HUES6 (cell line): ENCODE data around the gene RPH3AL.
"Not testable (repeated sequence)": the region's sequence is repeated elsewhere in the genome, so short reads cannot be mapped to it uniquely, and the experiment has no call there.

Source experiments
- H3K27ac ChIP-seq: 2 replicates; pipeline ENCODE4 v1.7.0; 2013; ENCODE audit warnings: low read depth, mild to moderate bottlenecking, low read length, inconsistent platforms
- H3K27me3 ChIP-seq: 2 replicates; pipeline ENCODE4 v1.6.1; 2013; ENCODE audit warnings: low read length; ENCODE audit not compliant: control insufficient read depth, insufficient read depth
- H3K36me3 ChIP-seq: 2 replicates; pipeline ENCODE4 v1.6.1; 2013; ENCODE audit warnings: low read length; ENCODE audit not compliant: control insufficient read depth, insufficient read depth
- H3K4me1 ChIP-seq: 2 replicates; pipeline ENCODE4 v1.6.1; 2013; ENCODE audit warnings: low read length; ENCODE audit not compliant: control insufficient read depth, insufficient read depth
- H3K4me3 ChIP-seq: 2 replicates; pipeline ENCODE4 v1.5.1; 2013; ENCODE audit warnings: low read depth, low read length
- H3K9ac ChIP-seq: one replicate; pipeline ENCODE4 v1.6.1; 2013; ENCODE audit warnings: mild to moderate bottlenecking, low read length
- H3K9me3 ChIP-seq: 2 replicates; pipeline ENCODE4 v1.6.1; 2013; ENCODE audit warnings: low read depth, low read length; ENCODE audit not compliant: control insufficient read depth, insufficient read depth

The RPH3AL gene

GRCh38 chr17:229709-230394, 122.8 kb downstream of the RPH3AL start:
- Histone ChIP-seq H3K4me1 (no peaks in the 10 kb centered on the region), H3K27me3 (peaks cover 2% of the 10 kb centered on the region; the same call in 1 of the 2 replicates), H3K4me3 (no peak overlapping the region), H3K27ac (no peak overlapping the region), H3K9me3 (no peaks in the 10 kb centered on the region), H3K9ac (no peak overlapping the region), H3K36me3 (no peaks in the 10 kb centered on the region)

- no peaks in the 10 kb centered on the region for H3K9me3 ChIP-seq
- no peak overlapping the region for H3K9ac ChIP-seq
- no peaks in the 10 kb centered on the region for H3K4me1 ChIP-seq
- no peaks in the 10 kb centered on the region for H3K36me3 ChIP-seq
- H3K27ac ChIP-seq = no peak overlapping the region
- H3K4me3 ChIP-seq = no peak overlapping the region
- H3K27me3 ChIP-seq = peaks cover 2% of the 10 kb centered on the region; the same call in 1 of the 2 replicates
Observed at GRCh38 chr17:228951-229708, 123.5 kb downstream of the RPH3AL start.

GRCh38 chr17:227946-228615, 124.5 kb downstream of the RPH3AL start:
- Histone ChIP-seq H3K9me3 (no peaks in the 10 kb centered on the region), H3K4me1 (no peaks in the 10 kb centered on the region), H3K27ac (no peak overlapping the region), H3K36me3 (no peaks in the 10 kb centered on the region), H3K9ac (no peak overlapping the region), H3K27me3 (peaks cover 2% of the 10 kb centered on the region; the same call in 1 of the 2 replicates), H3K4me3 (no peak overlapping the region)

GRCh38 chr17:227078-227945, 125.3 kb downstream of the RPH3AL start:
- Histone ChIP-seq H3K4me3 (no peak overlapping the region), H3K9ac (no peak overlapping the region), H3K4me1 (no peaks in the 10 kb centered on the region), H3K27ac (no peak overlapping the region), H3K27me3 (peaks cover 2% of the 10 kb centered on the region; the same call in 1 of the 2 replicates), H3K36me3 (no peaks in the 10 kb centered on the region), H3K9me3 (no peaks in the 10 kb centered on the region)

DNA sequence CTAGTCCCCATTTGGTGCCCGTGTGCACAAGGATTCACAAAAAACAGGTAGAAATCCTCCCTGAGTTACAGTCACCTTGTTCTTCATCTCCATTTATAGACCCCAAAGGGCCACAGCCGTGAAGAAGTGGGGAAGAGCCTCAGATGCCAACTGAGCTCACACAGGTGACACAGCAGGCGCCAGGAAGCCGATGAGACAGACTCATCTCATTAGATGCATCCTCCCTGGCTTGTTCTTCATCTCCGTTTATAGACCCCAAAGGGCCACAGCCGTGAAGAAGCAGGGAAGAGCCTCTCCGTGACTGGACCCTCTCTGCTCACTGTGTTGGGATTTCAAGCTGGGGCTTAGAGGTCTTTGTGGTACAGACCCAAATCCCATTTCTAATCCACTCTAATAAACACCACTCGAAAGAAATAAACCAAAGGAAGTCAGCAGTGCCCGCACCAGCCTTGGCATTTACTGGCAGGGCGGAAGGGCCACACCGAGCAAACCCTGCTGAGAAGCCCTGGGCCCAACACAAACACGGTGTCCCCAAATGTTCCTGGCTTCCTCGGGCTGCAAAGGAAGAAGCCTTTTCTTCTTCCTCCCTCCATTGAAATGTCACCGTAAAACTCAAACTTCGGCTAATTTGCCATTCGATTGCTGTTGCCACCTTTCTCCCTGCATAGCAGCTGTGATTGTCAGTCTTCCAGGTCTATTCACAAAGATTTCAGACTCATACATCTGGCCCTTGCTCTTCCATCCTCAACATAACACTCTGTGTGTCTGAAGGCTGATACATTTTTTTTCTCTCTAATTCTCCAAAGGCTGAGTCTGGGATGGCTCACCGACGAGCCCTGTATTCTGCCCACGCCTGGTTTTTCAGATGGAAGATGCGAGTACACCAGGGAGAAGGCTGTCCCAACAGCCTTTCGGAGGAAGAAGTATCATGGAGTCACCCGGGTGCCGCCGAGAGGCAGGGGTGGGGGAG, 126.2 kb downstream of the RPH3AL start:
- Histone ChIP-seq H3K9ac (no peak overlapping the region), H3K9me3 (no peaks in the 10 kb centered on the region), H3K4me3 (no peak overlapping the region), H3K36me3 (no peaks in the 10 kb centered on the region), H3K4me1 (no peaks in the 10 kb centered on the region), H3K27me3 (peaks cover 2% of the 10 kb centered on the region; the same call in 1 of the 2 replicates), H3K27ac (no peak overlapping the region)

GRCh38 chr17:225551-225950, 127.1 kb downstream of the RPH3AL start:
- Histone ChIP-seq H3K9me3 (no peaks in the 10 kb centered on the region), H3K27me3 (peaks cover 2% of the 10 kb centered on the region; the same call in 1 of the 2 replicates), H3K9ac (no peak overlapping the region), H3K27ac (no peak overlapping the region), H3K4me3 (no peak overlapping the region), H3K36me3 (no peaks in the 10 kb centered on the region), H3K4me1 (no peaks in the 10 kb centered on the region)

DNA sequence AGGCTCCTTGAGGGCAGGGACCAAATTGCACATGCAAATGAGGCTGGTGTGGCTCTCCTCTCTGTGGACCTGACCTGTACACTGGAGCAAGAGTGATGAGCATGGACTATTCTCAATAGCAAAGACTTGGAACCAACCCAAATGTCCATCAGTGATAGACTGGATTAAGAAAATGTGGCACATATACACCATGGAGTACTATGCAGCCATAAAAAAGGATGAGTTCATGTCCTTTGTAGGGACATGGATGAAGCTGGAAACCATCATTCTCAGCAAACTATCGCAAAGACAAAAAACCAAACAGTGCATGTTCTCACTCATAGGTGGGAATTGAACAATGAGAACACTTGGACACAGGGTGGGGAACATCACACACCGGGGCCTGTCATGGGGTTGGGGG, 128.0 kb downstream of the RPH3AL start:
- not testable (repeated sequence) for H3K9ac ChIP-seq, H3K36me3 ChIP-seq, H3K9me3 ChIP-seq, H3K27ac ChIP-seq, H3K27me3 ChIP-seq, H3K4me1 ChIP-seq, H3K4me3 ChIP-seq

DNA sequence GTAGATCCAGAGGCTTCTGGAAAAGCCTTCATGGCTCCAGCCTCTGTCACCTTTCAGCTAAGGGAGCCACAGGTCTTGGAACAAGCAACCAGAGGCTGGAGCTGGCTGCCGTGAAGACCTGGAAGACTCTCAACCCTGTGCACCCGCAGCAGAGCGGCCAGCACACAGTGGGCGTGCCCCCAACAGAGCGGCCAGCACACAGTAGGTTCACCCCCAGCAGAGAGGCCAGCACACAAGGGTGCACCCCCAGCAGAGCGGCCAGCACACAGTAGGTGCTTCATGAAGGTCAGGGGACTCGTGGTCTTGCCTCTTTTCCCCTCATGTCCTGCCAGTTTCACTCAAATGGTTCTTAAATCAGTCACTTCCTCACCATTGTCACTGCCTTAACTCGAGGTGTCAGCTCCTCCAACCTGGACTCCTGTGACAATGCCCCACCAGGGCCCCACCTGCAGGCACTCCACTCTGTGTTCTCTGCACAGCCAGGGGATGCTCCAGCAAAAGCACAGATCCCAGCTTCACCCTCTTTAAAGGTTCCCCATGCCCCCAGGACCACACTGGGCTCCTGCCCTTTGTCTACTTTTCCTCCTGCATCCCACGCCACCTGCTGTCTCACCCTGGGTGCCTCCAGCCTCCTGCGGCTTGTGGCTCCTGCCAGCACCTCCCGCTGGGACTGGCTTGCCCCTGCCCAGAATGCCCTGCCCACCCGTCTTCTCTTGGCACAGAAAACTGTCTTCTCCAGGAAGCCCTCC, 128.7 kb downstream of the RPH3AL start:
- no peak overlapping the region for H3K4me3 ChIP-seq
- no peaks in the 10 kb centered on the region for H3K4me1 ChIP-seq
- H3K9me3 ChIP-seq = no peaks in the 10 kb centered on the region
- no peak overlapping the region for H3K27ac ChIP-seq
- H3K9ac ChIP-seq = no peak overlapping the region
- no peaks in the 10 kb centered on the region for H3K36me3 ChIP-seq
- H3K27me3 ChIP-seq = peaks cover 2% of the 10 kb centered on the region; the same call in 1 of the 2 replicates

DNA sequence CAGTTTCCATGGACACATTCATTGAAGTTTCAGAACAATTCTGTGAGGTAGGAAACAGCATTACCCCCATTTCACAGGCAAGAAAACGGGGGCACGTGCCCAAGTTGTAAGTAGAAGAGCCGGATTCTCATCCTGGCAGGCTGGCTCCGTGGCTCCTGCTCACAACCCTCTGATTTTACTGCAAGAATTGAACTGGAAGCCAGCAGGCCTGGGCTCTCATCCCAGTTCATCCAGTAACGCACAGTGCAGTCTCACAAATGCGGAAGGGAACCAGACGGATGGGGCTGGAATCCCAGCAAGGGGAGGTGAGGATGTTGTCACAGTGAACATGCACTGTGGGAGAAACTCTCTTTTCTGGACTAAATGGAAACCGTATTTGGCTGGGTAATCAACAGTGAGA, 130.4 kb downstream of the RPH3AL start:
- H3K36me3 ChIP-seq = no peaks in the 10 kb centered on the region
- peaks cover 2% of the 10 kb centered on the region; the same call in 1 of the 2 replicates for H3K27me3 ChIP-seq
- H3K27ac ChIP-seq = no peak overlapping the region
- H3K9me3 ChIP-seq = no peaks in the 10 kb centered on the region
- H3K4me3 ChIP-seq = no peak overlapping the region
- no peak overlapping the region for H3K9ac ChIP-seq
- H3K4me1 ChIP-seq = no peaks in the 10 kb centered on the region
